ENCODE results near the gene PLOD2.
"Not testable (repeated sequence)": the region's sequence is repeated elsewhere in the genome, so short reads cannot be mapped to it uniquely, and the experiment has no call there.

Gene PLOD2

GRCh38 chr3:146139586-146140110 is 21.3 kb downstream of the PLOD2 start:
- DNase-seq (ENCODE audit: low read depth in 4 of 4, low spot score in 1 of 4): no peak

DNA sequence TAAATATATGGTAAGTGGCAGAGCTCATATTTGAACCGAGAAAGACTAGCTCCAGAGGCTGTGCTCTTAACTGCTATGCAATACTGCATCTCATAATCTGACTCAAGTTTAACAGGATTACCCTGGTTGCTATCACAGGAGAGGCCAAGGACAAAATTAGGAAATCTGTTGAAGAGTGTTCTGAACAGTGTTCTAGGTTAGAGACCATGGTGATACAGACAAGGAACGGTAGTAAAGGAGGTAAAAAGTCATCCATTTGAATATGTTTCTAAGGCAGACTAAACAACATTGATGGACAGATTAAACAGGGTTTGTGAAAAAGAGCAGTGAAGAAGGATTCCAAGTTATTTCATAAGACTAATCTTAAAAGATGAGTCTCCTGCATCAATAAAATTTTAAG is 22.1 kb downstream of the PLOD2 start:
- DNase-seq (ENCODE audit: low read depth in 4 of 4, low spot score in 1 of 4): no peak

DNA sequence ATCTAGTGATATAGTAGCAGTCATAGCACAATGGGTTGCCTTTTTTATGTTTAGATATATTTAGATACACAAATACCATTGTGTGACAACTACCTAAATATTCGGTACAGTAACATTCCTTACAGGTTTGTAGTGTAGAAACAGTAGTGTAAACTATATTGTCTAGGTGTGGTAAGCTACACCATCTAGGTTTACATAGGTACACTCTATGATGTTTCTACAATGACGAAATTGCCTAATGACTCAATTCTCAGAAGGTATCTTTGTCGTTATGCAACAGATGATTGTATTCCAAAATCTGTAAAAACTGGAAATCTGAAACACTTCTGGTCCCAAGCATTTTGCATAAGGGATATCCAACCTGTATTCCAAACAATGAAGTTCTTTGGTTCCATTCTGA is 24.3 kb downstream of the PLOD2 start:
- no peak for DNase-seq (ENCODE audit: low read depth in 4 of 4, low spot score in 1 of 4)

DNA sequence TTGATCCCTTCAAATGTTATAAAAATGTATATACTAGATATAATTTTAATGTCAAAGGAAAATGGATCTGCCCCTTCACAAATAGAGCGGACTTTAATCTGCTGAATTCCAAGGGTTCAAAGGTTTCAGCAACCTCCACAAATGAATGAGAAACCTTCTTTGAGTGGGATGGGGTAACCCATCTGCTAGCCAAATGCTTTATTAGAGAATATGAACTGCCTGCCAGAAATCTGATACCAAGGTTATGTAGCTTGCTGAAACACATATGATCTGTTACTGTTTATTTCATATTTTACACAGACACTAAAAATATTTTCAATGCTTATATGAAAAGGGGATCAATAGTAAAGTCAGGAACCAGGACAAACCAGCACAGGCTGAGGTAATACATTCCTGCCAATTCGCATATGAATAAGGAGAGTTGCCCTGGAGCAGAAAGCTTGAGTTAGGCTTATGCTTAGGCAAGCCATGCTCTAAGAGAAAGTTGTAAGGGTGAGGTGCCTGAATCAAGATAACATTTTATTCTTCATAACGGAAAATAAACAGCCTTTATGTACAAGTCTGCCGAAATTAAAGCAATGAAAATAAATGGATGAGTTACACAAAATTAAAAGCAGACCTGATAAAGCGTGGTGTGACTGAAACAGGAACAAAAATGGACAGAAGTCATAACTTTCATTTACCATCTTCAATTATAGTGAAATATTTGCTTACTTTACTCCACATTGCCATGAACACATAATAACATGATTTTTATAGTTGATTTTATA is 26.5 kb downstream of the PLOD2 start:
- no peak for DNase-seq (ENCODE audit: low read depth in 4 of 4, low spot score in 1 of 4)

- DNase-seq (ENCODE audit: low read depth in 4 of 4, low spot score in 1 of 4): no peak
Measured at GRCh38 chr3:146133441-146133840, 27.5 kb downstream of the PLOD2 start.

- DNase-seq (ENCODE audit: low read depth in 4 of 4, low spot score in 1 of 4): no peak
Measured at GRCh38 chr3:146131616-146132410, 29.2 kb downstream of the PLOD2 start.

- DNase-seq (ENCODE audit: low read depth in 4 of 4, low spot score in 1 of 4): no peak
Measured at GRCh38 chr3:146130881-146131371, 30.1 kb downstream of the PLOD2 start.

- no peak for DNase-seq (ENCODE audit: low read depth in 4 of 4, low spot score in 1 of 4)
Measured at GRCh38 chr3:146129750-146130149, 31.2 kb downstream of the PLOD2 start.

DNA sequence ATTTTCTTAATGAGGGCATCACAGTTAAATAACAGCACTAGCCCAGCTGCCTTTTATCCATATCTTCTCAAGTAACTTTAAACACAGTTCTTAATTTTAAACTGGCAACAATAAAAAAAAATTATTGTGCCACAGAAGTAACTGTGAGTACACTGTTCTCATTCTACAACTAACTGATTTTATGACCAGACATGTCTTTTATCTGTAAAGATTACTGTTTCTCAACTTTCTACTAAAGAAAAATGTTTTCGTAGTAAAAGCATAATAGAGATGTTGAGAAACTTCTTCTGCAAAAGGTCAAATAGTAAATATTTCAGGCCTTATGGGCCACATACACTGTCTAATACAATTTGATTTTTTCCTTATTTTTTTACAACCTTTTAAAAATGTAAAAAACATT is 32.0 kb downstream of the PLOD2 start:
- no peak for DNase-seq (ENCODE audit: low read depth in 4 of 4, low spot score in 1 of 4)

DNA sequence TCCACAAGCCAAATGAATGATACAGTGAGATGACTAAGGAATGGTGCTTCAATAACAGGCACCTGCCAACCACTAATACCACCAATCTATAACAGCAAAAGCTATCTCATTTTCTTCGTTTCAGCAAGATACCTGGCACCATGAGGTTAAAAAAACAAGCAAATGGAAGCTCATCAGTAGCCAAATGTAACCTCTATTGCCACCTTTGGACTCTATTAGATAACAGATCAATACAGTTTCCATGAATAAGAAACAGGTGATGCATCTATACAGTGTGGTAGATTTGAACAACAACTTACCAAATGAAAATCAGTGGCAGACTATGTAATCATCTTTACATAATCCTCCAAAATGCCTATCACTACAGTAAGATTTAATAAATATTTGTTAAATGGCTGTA is 32.8 kb downstream of the PLOD2 start:
- DNase-seq (ENCODE audit: low read depth in 4 of 4, low spot score in 1 of 4): no peak

DNA sequence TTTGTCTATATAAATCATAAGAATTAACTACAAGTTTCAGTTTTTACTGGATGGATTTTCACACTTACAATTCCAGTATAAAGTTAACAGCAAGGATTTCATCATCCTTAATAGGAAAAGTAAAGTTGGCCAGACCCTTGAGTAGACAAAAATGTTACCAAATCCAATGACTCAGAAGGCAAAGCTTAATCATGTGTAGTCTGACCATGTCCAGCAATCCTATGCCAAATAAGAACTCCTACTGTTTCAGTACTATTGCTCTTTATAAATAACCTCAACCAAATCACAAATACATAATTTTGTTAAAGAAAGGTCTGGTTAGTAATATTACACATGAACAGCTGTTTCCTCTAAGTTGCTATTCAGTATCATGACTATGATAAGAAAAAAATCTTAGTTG is 35.0 kb downstream of the PLOD2 start:
- DNase-seq (ENCODE audit: low read depth in 4 of 4, low spot score in 1 of 4): no peak

DNA sequence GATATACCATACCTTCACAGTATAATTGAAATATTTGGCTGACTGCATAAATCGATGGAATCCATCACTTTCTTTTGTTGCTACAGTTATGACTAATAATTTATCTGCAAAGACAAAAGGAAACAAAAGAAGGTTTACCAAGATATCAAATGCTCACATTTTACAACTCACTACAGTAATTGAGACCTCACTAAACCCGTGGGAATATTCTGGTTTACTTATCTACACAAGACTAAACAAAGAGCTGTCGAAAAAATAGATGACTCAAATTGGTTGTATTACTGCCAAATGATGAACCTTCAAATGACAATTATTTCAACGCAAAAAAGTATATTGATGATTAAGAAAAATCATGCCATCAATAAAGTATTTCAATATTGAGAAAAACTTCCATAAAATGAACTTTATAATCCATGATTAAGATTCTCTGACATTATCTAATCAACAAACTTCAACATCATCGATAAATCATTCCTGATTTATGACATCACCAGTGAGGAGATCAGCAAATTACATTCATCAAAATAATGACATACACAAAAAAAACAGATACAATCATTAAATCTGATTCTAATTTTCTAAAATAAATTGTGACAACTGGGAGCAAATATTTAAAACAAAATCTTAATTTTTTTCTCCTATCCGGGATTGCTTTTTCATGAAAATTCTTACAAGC is 36.7 kb downstream of the PLOD2 start:
- DNase-seq (ENCODE audit: low read depth in 4 of 4, low spot score in 1 of 4): no peak

- no peak for DNase-seq (ENCODE audit: low read depth in 4 of 4, low spot score in 1 of 4)
Measured at GRCh38 chr3:146117406-146118285, 43.3 kb downstream of the PLOD2 start.

GRCh38 chr3:146115619-146116018 is 45.4 kb downstream of the PLOD2 start:
- no peak for DNase-seq (ENCODE audit: low read depth in 4 of 4, low spot score in 1 of 4)

DNA sequence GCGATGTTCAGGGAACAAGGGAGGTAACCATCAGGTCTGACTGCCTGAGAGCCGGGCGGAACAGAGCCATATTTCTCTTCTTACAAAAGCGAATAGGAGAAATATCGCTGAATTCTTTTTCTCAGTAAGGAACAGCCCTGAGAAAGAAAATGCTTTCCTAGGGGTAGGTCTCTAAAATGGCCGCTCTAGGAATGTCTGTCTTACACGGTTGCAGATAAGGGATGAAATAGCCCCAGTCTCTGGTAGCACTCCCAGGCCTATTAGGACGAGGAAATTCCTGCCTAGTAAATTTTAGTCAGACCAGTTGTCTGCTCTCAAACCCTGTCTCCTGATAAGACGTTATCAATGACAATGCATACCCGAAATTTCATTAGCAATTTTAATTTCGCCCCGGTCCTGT is 47.2 kb downstream of the PLOD2 start:
- not testable (repeated sequence) for DNase-seq (ENCODE audit: low read depth in 4 of 4, low spot score in 1 of 4)

DNA sequence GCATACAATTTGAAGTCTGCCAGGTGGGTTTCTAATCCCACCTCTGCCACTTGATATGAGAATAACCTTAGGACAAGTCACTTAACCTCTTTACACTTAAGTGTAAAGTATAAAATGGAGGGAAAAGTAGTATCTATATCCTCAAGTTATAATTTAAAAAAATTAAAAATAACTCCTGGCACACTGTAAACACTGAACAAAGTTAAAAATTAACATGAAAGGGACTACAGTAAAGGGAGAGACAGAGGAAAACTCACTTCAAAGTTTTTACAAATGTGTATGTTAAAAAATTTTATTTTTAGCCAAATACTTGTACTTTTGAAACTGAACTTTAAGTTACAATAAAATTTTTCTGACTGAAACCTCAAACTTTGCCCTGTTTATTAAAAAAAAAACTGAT is 49.6 kb downstream of the PLOD2 start:
- DNase-seq (ENCODE audit: low read depth in 4 of 4, low spot score in 1 of 4): no peak

DNA sequence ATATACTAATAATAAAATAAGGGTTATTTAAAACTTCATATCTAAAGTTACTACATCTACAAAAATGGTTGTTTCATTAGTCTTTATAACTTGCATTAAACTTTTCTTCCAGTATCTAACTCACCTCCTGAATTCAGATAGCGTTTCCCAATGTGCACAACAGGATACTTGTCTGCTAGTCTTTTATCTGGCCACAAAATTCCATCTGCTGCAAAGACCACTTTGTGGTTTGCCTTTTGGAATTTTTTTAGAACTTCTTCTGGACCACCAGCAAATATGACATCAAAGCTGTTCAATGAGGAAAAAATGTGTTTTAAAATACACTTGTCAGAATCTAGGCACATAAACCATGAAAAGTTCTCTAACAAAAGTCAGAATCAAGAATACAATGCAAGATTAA is 50.8 kb downstream of the PLOD2 start:
- DNase-seq (ENCODE audit: low read depth in 4 of 4, low spot score in 1 of 4): no peak

DNA sequence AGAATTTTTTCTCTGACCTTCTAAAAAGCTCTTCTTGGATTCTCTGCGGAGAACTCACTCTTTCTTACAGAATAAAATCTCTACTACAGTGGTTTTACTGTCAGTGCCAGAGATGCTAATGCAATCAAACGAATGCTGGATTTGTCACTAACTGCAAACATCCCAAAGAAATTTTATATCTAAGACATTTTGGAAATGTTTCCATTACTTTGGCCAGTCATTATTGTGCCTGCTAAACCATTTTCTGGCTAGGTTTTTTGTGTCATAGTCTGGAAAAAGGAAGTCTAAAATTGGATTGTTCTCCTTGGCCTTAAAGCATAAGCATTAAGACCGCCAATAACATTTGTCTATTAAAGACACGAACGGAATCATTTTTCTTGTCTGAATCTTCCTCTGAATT is 54.0 kb downstream of the PLOD2 start:
- DNase-seq (ENCODE audit: low read depth in 4 of 4, low spot score in 1 of 4): no peak

- DNase-seq (ENCODE audit: low read depth in 4 of 4, low spot score in 1 of 4): no peak
Measured at GRCh38 chr3:146104068-146104467, 56.9 kb downstream of the PLOD2 start.

DNA sequence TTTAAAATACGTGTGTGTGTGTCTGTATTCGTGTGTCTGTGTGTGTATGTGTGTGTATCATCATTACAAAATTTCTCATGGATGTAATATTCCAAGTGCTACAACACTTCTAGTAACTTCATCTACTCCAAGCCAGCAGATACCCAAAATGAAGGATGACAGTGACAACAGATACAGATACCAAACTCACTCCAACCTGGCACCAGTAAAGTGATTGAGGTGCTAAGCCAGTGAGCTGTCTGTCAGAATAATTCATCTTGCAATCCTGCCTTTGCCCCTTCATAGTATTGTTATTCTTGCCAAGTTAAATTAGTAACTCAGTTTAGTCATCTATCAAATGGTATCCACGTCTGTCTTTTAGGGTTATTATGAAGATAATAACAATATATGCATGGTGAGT is 58.1 kb downstream of the PLOD2 start:
- no peak for DNase-seq (ENCODE audit: low read depth in 4 of 4, low spot score in 1 of 4)

DNA sequence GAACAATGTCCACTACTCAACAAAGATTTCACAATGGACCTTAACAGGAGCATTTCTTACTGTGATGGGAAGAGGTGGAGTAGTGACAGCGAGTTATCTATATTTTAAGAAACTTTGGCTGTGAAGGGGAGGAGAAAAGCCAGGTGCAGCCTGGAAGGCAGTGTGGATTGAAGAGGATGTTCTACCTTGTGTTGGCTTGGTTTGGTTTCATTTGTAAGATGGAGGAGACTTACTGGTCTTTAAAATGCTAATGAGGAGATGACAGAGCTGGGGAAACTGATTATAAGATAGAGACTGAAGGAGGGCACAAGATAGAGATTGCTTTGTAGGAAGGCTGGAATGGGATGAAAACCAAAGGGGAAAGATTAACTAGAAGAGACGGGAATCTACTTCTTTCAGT is 59.4 kb downstream of the PLOD2 start:
- DNase-seq (ENCODE audit: low read depth in 4 of 4, low spot score in 1 of 4): no peak
